GM10248 (cell line): ENCODE data around the gene HMGCS2.

Experiments used
- CTCF ChIA-PET: fragments of 300-600 bp; sonication (Branson Sonifier 250); formaldehyde crosslinking; extraction: SDS; loops from one replicate; lab custom pipeline; 2021; ENCODE audit warnings: antibody characterized with exemption; lab: Yijun Ruan, JAX
- POLR2A ChIA-PET: fragments of 350-650 bp; sonication (Branson Sonifier 250); formaldehyde crosslinking; extraction: SDS; loops from one replicate; lab custom pipeline; 2020; ENCODE audit warnings: antibody characterized with exemption; lab: Yijun Ruan, JAX
- DNase-seq: peaks from one replicate; pipeline ENCODE4 v3.0.0; 2012; ENCODE audit errors: extremely low spot score
- CTCF ChIP-seq: IDR thresholded peaks from 2 replicates; pipeline ENCODE4 v1.5.1; 2012; ENCODE audit warnings: mild to moderate bottlenecking, low read depth; ENCODE audit errors: extremely low read depth, missing control alignments, control extremely low read depth

The HMGCS2 gene

GRCh38 chr1:119768778-119769177, at the start of gene HMGCS2:
TSS of gene HMGCS2 (minus strand) at chr1:119768905. CDS start at chr1:119768844, 61 bp downstream.
- no peak for DNase-seq
- TF ChIP-seq CTCF: no peak
- CTCF ChIA-PET: interaction anchor here (5.4 kb wide), 1 partner anchor 24 kb away, joined by 23 read pairs; no protein-coding TSS in a partner anchor

GRCh38 chr1:119818181-119818580, 49.5 kb upstream of the HMGCS2 start:
- POLR2A ChIA-PET: no interaction called here
- CTCF ChIA-PET: interaction anchor here (1.3 to 1.9 kb wide), 2 partner anchors 9 to 11 kb away, joined by 3 to 7 read pairs; no protein-coding TSS in a partner anchor
- DNase-seq: no peak
- no peak for TF ChIP-seq CTCF

More at GRCh38 chr1:119768778-119769177, at the start of gene HMGCS2:
- POLR2A ChIA-PET: no interaction called here

GRCh38 chr1:119816407-119816806, 47.7 kb upstream of the HMGCS2 start:
- no peak for TF ChIP-seq CTCF
- CTCF ChIA-PET: interaction anchor here (1.2 to 1.9 kb wide), 3 partner anchors 7 to 73 kb away, joined by 4 to 8 read pairs (median 7); no protein-coding TSS in a partner anchor
- POLR2A ChIA-PET: no interaction called here
- DNase-seq: no peak

- CTCF ChIA-PET: interaction anchor here (1.2 to 1.9 kb wide), 2 partner anchors 11 to 72 kb away, joined by 4 to 8 read pairs; no protein-coding TSS in a partner anchor
- POLR2A ChIA-PET: no interaction called here
- no peak for TF ChIP-seq CTCF
- no peak for DNase-seq
These were observed 47.2 kb upstream of the HMGCS2 start for GRCh38 chr1:119815928-119816327.

- POLR2A ChIA-PET: no interaction called here
- no peak for DNase-seq
- CTCF ChIA-PET: interaction anchor here (1.2 kb wide), 1 partner anchor 12 kb away, joined by 8 read pairs; no protein-coding TSS in a partner anchor
- TF ChIP-seq CTCF: no peak
These were observed 46.7 kb upstream of the HMGCS2 start for GRCh38 chr1:119815361-119815760.

GRCh38 chr1:119814288-119814687, 45.6 kb upstream of the HMGCS2 start:
- CTCF ChIA-PET: no interaction called here
- no peak for DNase-seq
- no peak for TF ChIP-seq CTCF
- POLR2A ChIA-PET: no interaction called here
